Activated CD4-positive, alpha-beta T cell treated with anti-CD3 and anti-CD28 coated beads, Interleukin-2, Interleukin-6, amounts not matched to agents 100 ng/mL and 50 ng/mL, durations not matched to agents 16 hours and 8 hours (primary cell): ENCODE data around the gene FEZ2.
"Not testable (repeated sequence)": the region's sequence is repeated elsewhere in the genome, so short reads cannot be mapped to it uniquely, and the experiment has no call there.

Source experiments
- DNase-seq: peaks from one replicate; pipeline ENCODE4 v3.0.0-alpha.2; 2020

FEZ2 gene

GRCh38 chr2:36597532-36598377 lies at the start of gene FEZ2:
Gene FEZ2 (minus strand): TSS chr2:36598168. CDS start chr2:36598142, 26 bp downstream.
- peak; percentile 85 for DNase-seq

GRCh38 chr2:36634981-36635597 lies 37.1 kb upstream of the FEZ2 start:
- no peak for DNase-seq

DNA sequence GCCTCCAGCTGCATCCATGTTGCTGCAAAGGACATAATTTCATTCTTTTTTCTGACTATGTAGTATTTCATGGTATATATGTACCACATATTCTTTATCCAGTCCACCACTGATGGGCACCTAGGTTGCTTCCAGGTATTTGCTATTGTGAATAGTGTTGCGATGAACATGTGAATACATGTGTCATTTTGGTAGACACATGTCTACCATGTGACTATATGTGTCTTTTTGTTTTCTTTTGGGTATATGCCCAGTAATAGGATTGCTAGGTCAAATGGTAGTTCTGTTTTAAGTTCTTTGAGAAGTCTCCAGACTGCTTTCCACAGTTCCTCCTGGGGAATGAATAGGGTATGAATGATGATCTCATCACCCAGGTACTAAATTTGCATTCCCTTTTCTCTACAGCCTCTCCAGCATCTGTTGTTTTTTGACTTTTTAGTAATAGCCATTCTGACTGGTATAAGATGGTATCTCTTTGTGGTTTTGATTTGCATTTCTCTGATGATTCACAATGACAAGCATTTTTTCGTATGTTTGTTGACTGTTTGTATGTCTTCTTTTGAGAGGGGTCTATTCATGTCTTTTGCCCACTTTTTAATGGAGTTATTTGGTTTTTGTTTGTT lies 35.6 kb upstream of the FEZ2 start:
- DNase-seq = peak; percentile 16

DNA sequence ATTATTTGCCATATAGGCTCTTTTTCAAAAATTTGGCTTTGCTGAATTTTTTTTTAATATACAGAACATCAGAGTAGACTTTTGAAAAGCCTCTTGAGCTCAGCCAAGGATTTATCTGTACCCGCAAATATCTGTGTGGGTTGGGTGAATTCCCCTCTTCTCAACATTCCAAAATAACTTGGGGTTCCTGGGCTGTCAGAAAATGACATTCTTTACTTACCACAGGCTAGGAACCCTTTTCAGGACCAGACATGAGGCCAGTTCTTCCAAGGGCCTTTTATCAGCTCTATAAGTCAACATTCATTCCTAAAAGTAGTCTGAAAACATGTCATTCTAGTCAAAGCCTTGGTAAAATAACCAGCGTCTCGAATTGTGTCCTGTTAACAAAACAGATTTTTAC lies 28.8 kb upstream of the FEZ2 start:
- DNase-seq = no peak

DNA sequence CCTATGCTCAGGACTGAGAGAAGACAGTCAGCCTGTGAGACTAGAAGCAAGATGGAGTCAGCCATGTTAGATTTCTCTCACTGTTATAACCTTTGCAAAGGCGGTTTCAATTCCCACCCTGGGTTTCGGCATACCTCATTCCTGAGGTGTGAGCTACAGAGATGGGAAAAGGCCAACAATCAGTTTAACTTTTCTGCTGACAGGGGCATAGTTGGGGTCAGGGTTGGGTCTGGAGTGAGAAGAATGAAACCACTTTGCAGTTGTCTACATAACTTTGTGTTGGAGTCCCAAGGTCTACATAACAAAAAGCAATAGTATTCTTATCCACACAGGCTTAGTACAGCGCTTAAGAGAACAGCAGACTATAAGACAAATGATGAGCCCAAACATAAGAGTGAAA lies 28.1 kb upstream of the FEZ2 start:
- no peak for DNase-seq

GRCh38 chr2:36625304-36625703 lies 27.3 kb upstream of the FEZ2 start:
- no peak for DNase-seq

DNA sequence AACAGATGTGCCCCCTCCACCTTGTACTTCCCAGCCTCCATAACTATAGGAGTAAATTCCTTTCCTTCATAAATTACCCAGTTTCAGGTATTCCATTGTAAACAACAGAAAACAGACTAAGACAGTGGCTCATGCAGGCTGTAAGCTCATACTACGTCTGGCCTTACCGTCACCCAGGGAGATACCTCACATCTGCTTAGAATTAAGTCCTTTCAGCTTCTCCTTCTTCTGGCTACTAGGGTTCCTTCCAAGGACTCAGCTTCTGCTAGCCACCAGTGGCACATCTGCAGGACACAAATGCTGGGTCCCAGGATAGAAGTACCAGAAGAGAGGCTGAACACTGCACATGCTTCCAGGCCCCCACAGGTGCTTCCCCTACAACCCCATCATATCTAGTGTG lies 22.4 kb upstream of the FEZ2 start:
- DNase-seq = no peak

DNA sequence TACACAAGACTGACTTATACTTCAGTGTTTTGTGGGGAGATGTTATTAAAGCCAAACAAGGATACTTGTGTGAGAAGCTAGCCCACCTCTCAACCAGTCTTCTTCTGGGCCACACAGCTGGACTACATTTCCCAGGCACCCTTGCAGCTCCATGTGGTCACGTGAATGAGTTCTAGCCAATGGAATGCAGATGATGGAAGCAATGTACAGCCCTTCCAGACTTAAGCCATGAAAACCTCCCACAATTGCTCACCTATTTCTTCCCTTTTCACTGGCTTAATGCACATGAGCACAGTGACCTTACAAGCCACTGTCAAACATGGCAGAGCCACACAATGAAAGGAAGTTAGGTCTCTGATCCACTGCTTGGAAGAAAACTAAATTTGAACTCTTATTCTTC lies 20.4 kb upstream of the FEZ2 start:
- DNase-seq = peak; percentile 56

GRCh38 chr2:36616947-36617346 lies 19.0 kb upstream of the FEZ2 start:
- no peak for DNase-seq

GRCh38 chr2:36615222-36615621 lies 17.3 kb upstream of the FEZ2 start:
- DNase-seq = no peak

DNA sequence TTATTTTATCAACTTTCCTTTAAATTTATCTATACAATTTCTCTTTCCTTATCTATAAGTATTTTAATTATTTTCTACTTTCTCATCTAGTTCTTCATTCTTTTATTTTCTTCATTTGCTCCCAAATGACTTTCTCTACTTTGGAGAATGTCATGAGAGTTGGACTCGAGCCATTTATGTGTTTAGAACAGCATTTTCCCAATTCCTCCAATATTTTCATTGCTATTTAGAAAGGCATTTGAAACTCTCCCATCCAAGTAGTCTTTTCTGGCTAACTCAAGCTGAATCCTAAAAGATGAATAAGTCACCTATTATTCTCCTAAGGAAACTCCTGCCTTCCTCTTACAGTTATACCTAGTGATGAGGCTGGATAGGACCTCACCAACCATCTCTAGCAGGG lies 15.8 kb upstream of the FEZ2 start:
- DNase-seq = no peak

GRCh38 chr2:36611316-36611990 lies 13.5 kb upstream of the FEZ2 start:
- DNase-seq = no peak

GRCh38 chr2:36609507-36609906 lies 11.5 kb upstream of the FEZ2 start:
- DNase-seq = no peak

DNA sequence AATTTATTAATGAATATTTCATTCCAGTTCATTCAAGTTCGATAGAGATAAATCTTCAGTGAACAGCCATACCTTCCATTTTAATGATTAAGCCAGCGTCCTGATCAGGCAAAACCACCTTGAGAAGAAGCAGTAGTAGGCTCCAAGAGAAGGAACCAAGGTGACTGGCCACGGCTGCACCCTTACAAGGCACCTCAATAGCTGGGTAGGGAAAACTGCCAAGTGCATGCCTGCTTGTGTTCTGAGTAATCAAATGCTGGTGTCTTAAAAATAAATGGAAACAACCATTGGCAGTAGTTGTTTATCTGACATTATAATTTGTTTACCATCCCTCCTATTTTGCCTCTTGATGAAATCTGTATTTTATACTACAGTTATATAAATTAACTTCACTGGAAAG lies 10.0 kb upstream of the FEZ2 start:
- no peak for DNase-seq

DNA sequence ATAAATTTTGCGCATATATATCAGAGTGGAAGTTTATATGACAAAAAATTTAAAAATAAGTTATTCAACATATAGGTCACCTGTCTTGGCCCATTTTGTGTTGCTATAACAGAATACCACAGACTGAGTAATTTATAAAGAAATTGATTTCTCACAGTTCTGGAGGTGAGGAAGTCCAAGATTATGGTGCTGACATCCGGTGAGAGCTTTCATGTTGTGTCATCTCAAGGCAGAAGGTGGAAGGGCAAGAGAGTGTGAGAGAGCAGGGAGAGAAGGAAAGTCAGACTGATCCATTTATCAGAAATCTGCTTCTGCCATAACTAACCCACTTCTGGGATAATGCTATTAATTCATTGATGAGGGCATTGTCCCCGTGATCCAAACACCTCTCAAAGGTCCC lies 9.0 kb upstream of the FEZ2 start:
- peak; percentile 16 for DNase-seq

DNA sequence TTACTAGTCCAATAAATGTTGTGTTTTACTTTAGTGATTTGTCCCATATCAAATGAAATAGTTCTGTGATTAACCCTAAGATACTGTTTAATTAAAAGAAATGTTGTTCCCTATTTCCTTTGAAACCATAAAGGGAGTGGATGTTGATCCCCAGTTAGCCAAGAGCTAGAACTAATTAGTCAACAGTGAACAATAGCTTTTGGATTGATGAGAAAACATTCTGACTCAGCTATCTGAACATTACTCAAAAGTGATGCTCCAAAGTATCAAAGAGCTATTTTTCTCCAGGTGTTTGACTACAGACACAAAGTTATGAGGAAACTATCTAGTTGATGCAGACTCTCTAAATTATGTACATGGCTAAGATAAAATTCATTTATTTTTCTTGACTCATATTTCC lies 7.3 kb upstream of the FEZ2 start:
- DNase-seq = no peak

GRCh38 chr2:36603629-36604028 lies 5.7 kb upstream of the FEZ2 start:
- not testable (repeated sequence) for DNase-seq

DNA sequence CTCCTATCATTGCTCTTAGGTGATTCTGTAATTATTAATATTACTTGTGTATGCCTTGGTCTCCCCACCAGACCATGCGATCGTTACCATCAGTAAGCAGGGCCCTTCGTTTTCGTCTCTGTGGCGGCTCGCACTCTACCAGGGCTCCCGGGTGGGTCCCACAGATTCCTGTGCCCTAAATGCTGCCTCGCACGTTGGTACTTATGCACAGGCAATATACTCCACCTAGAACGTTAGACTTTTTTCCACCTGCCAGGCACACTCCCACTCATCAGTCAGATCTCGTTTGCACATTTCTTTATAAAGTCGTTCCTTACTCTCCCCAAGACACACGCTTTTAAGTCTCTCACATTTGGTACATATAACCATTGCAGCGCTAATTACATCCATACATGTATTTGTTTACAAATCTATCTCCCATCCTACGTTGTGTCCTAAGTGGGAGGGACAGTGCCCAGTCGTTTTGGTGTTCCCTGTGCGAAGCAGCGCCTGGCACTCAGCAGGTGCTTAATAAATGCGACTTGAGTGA lies 901 bp downstream of the FEZ2 start:
- no peak for DNase-seq

DNA sequence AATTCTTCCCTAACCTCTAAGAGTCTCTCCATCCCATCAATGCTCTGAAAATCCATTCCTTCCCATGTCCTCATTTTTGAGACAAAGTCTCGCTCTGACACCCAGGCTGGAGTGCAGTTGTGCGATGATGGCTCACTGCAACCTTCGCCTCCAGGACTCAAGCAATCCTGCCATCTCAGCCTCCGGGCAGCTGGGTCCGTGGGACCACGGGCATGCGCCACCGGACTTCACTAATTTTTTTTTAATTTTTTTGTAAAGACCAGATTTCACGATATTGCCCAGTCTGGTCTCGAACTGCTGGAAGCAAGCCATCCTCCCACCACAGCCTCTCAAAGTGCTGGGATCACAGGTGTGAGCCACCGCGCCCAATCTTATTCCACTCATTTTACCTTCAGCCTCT lies 1.6 kb downstream of the FEZ2 start:
- DNase-seq = no peak

- no peak for DNase-seq
These were observed 3.1 kb downstream of the FEZ2 start for GRCh38 chr2:36594849-36595248.

DNA sequence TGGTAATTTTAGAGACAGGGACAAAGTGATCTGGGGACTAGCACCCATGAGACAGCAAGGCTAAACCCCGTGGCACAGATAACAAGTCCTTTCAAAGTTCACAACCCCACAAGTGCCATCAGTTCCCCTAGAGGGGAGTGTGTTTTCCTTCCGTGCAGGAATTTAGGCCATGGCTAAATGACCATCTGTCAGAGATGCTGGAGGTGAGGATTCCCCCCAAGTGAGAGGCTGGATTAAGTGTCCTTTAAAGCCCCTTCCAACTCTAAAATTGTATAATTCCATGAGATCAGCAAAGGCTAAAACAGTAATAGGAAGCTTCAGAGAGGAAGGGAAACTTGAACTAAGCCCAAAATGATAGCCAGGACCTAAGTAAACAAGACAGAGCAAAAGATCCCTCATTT lies 8.7 kb downstream of the FEZ2 start:
- no peak for DNase-seq

DNA sequence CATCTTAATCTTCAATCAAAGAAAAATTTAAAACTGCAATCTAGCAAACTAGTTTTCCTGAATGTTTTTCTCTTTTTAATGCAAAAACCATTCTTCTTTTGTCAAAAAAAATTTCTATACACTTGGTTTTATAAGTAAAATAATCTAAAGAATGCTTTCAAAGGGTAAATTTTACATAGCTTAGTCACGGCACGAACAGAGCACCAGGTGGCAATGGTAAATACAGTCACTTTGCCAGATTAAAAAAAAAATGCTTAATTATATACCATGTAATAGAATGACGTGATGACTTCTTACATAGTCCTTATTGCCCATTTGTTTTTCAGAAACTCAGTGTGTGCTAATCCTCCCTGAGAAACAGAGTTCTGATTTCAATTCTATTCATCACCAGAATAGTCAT lies 10.4 kb downstream of the FEZ2 start:
- DNase-seq = no peak

DNA sequence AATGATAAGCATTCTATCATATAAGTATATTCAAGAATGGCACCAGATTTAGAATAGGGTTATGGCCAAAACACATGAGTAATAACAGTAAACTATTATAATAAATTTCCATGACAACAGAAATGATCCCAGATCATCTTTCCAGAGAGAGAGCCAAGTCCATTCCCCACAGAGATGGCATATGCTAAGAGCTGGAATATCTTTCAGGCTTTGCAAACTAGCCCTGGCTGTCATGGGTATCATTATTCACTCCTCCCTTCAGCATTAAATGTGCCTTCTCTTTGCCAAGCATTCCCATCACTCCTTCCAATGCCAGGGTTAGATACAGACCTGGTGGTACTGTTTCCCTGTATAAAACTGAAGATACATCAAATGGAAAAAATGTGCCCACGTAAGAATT lies 10.9 kb downstream of the FEZ2 start:
- no peak for DNase-seq
